Liver (tissue), 9 donors: ENCODE results near the gene STK32C. TPM values are rescaled to one million over a fixed set of nuclear protein-coding genes. Genes with fewer than 3 reads are reported as not detected.

ENCODE experiments used
- DNase-seq: peaks from one replicate; pipeline ENCODE4 v3.0.0-alpha.2; 2017; ENCODE audit warnings: low spot score
- H3K27ac ChIP-seq, 2 donors: one replicate each; pipeline ENCODE4 v1.7.0; 2013; ENCODE audit warnings: inconsistent platforms in 2 of 2, low read length in 2 of 2, control low read depth in 1 of 2, low read depth in 1 of 2, mild to moderate bottlenecking in 1 of 2
- H3K27me3 ChIP-seq, 4 donors: one replicate each; pipeline versions ENCODE4 v1.6.1 to v1.7.0; 2013; ENCODE audit warnings: low read length in 3 of 4, inconsistent platforms in 1 of 4, mild to moderate bottlenecking in 1 of 4, moderate library complexity in 1 of 4; ENCODE audit not compliant: control insufficient read depth in 4 of 4, insufficient read depth in 4 of 4
- H3K36me3 ChIP-seq, 4 donors: one replicate each; pipeline versions ENCODE4 v1.6.1 to v1.7.0; 2013; ENCODE audit warnings: low read length in 3 of 4, mild to moderate bottlenecking in 3 of 4, low read depth in 1 of 4, moderate library complexity in 1 of 4; ENCODE audit not compliant: control insufficient read depth in 4 of 4, insufficient read depth in 3 of 4
- H3K4me1 ChIP-seq, 4 donors: one replicate each; pipeline versions ENCODE4 v1.6.1 to v1.7.0; 2013; ENCODE audit warnings: low read length in 3 of 4, mild to moderate bottlenecking in 3 of 4, moderate library complexity in 1 of 4; ENCODE audit not compliant: control insufficient read depth in 4 of 4, insufficient read depth in 4 of 4
- H3K4me3 ChIP-seq, 3 donors: one replicate each; pipeline versions ENCODE4 v1.6.1 to v1.7.0; 2013; ENCODE audit warnings: low read length in 3 of 3, control low read depth in 1 of 3, low read depth in 1 of 3, mild to moderate bottlenecking in 1 of 3
- H3K9ac ChIP-seq, 2 donors: one replicate each; pipeline ENCODE4 v1.7.0; 2013; ENCODE audit warnings: low read length in 2 of 2, mild to moderate bottlenecking in 2 of 2, moderate library complexity in 2 of 2, control low read depth in 1 of 2, low read depth in 1 of 2
- H3K9me3 ChIP-seq, 4 donors: one replicate each; pipeline versions ENCODE4 v1.6.1 to v1.7.0; 2013; ENCODE audit warnings: low read length in 3 of 4; ENCODE audit not compliant: control insufficient read depth in 4 of 4
- ATF3 ChIP-seq: IDR thresholded peaks from 2 replicates; pipeline ENCODE4 v1.6.1; 2016; ENCODE audit warnings: antibody characterized with exemption
- CTCF ChIP-seq: fragments of 150-350 bp; IDR thresholded peaks from 2 replicates; pipeline ENCODE4 v1.5.1; 2017; ENCODE audit warnings: improper control_type of control experiment, low read depth, low read length; ENCODE audit not compliant: missing input control
- FOXA1 ChIP-seq: IDR thresholded peaks from 2 replicates; pipeline ENCODE4 v1.6.1; 2016; ENCODE audit warnings: antibody characterized with exemption
- GABPA ChIP-seq, 2 donors: IDR thresholded peaks in 1 of 2; conservative IDR thresholded peaks in 1 of 2; 2 replicates each; pipeline ENCODE4 v1.6.1; 2016; ENCODE audit warnings: antibody characterized with exemption in 2 of 2, mild to moderate bottlenecking in 1 of 2, moderate library complexity in 1 of 2
- HNF4A ChIP-seq, 2 donors: conservative IDR thresholded peaks; 2 replicates each; pipeline ENCODE4 v1.6.1; 2016; ENCODE audit warnings: antibody characterized with exemption in 2 of 2, mild to moderate bottlenecking in 2 of 2
- HNF4G ChIP-seq: IDR thresholded peaks from 2 replicates; pipeline ENCODE4 v1.6.1; 2016; ENCODE audit warnings: antibody characterized with exemption
- JUND ChIP-seq, 2 donors: IDR thresholded peaks; 2 replicates each; pipeline ENCODE4 v1.6.1; 2016; ENCODE audit warnings: antibody characterized with exemption in 2 of 2
- MAX ChIP-seq: IDR thresholded peaks from 2 replicates; pipeline ENCODE4 v1.6.1; 2016; ENCODE audit warnings: antibody characterized with exemption
- NR2F2 ChIP-seq: IDR thresholded peaks from 2 replicates; pipeline ENCODE4 v1.6.1; 2016; ENCODE audit warnings: antibody characterized with exemption
- RAD21 ChIP-seq, 2 donors: IDR thresholded peaks; 2 replicates each; pipeline ENCODE4 v1.6.1; 2016; ENCODE audit warnings: antibody characterized with exemption in 2 of 2, mild to moderate bottlenecking in 2 of 2
- REST ChIP-seq: IDR thresholded peaks from 2 replicates; pipeline ENCODE4 v1.6.1; 2016; ENCODE audit warnings: antibody characterized with exemption, mild to moderate bottlenecking
- RXRA ChIP-seq, 2 donors: IDR thresholded peaks; 2 replicates each; pipeline ENCODE4 v1.6.1; 2017 to 2018; ENCODE audit warnings: antibody characterized with exemption in 2 of 2, mild to moderate bottlenecking in 1 of 2
- SP1 ChIP-seq: IDR thresholded peaks from 2 replicates; pipeline ENCODE4 v1.6.1; 2018; ENCODE audit warnings: antibody characterized with exemption, mild to moderate bottlenecking
- TAF1 ChIP-seq: conservative IDR thresholded peaks from 2 replicates; pipeline ENCODE4 v1.6.1; 2016; ENCODE audit warnings: antibody characterized with exemption, mild to moderate bottlenecking
- YY1 ChIP-seq: IDR thresholded peaks from 2 replicates; pipeline ENCODE4 v1.6.1; 2016; ENCODE audit warnings: antibody characterized with exemption, mild to moderate bottlenecking
- ZBTB33 ChIP-seq: IDR thresholded peaks from 2 replicates; pipeline ENCODE4 v1.6.1; 2016; ENCODE audit warnings: antibody characterized with exemption
- WGBS: extraction: QIAGEN DNeasy Blood & Tissue Kit; methylation state at CpG from one replicate; pipeline ENCODE4 v1.1.7; 2013; 5-methylcytosine and 5-hydroxymethylcytosine counted together
- polyA plus RNA-seq, 2 donors: library from polyadenylated mRNA; stranded (reverse) in 1 of 2; unstranded in 1 of 2; fragments of 200-250 nt in 1 of 2; fragments of >200 nt in 1 of 2; fragmentation: Nextera tagmentation in 1 of 2; extraction: Ambion mirVana in 1 of 2; gene quantifications; one replicate each; pipeline versions ENCODE4 v1.2.1 to v1.2.3, GENCODE V29; 2013 to 2015
- total RNA-seq, 2 donors: library from RNA; depleted of rRNA; stranded (reverse); fragments of >200 nt; gene quantifications; one replicate each; pipeline ENCODE4 v1.2.3, GENCODE V29; 2014
- donor health status: healthy.
- donor health status: healthy.
- donor health status: healthy.
- donor health status: healthy.
- donor health status: healthy.

Gene STK32C
- total and polyA plus RNA-seq, 4 donors: 1.8 to 4.6 (median 2.2) TPM

- no peak for DNase-seq
- Histone ChIP-seq H3K9ac (no peak overlapping the region), H3K27ac (no peak overlapping the region), H3K4me1 (peaks cover 4 to 9% (median 7%) of the 10 kb centered on the region in 4 donors), H3K4me3 (no peak overlapping the region), H3K27me3 (no peaks in the 10 kb centered on the region), H3K36me3 (no peaks in the 10 kb centered on the region), H3K9me3 (no peaks in the 10 kb centered on the region)
- no peak for TF ChIP-seq GABPA (IDR thresholded peaks at IDR 0.05 in 1 of 2, conservative IDR thresholded peaks at IDR 0.05 in 1 of 2)
- no peak for TF ChIP-seq SP1
- no peak for TF ChIP-seq CTCF
- TF ChIP-seq TAF1: no peak
- TF ChIP-seq JUND (IDR thresholded peaks at IDR 0.05): no peak
- no peak for TF ChIP-seq RAD21 (IDR thresholded peaks at IDR 0.05)
- no peak for TF ChIP-seq FOXA1
- no peak for TF ChIP-seq YY1
- no peak for TF ChIP-seq NR2F2
- no peak for TF ChIP-seq ATF3
- TF ChIP-seq RXRA (IDR thresholded peaks at IDR 0.05): no peak
- TF ChIP-seq HNF4G: no peak
- no peak for TF ChIP-seq MAX
- no peak for TF ChIP-seq REST
- 85% methylated on average over 29 of the region's 29 CpGs for WGBS
These were observed 5.1 kb downstream of the STK32C start for GRCh38 chr10:132302421-132303310.

GRCh38 chr10:132301371-132302330 is 6.1 kb downstream of the STK32C start:
- Histone ChIP-seq H3K4me3 (no peak overlapping the region), H3K36me3 (no peaks in the 10 kb centered on the region), H3K9me3 (no peaks in the 10 kb centered on the region), H3K27me3 (no peaks in the 10 kb centered on the region), H3K27ac (no peak overlapping the region), H3K9ac (no peak overlapping the region), H3K4me1 (peaks cover 0 to 2% (median 0%) of the 10 kb centered on the region in 4 donors)
- no peak for TF ChIP-seq MAX
- no peak for TF ChIP-seq JUND (IDR thresholded peaks at IDR 0.05)
- TF ChIP-seq CTCF: no peak
- TF ChIP-seq RAD21 (IDR thresholded peaks at IDR 0.05): no peak
- no peak for TF ChIP-seq ATF3
- TF ChIP-seq FOXA1: no peak
- no peak for TF ChIP-seq ZBTB33
- TF ChIP-seq HNF4A (conservative IDR thresholded peaks at IDR 0.05): no peak
- no peak for TF ChIP-seq TAF1
- 90% methylated on average over 38 of the region's 38 CpGs for WGBS
- no peak for DNase-seq
